ENCODE measurements around the gene MAL. TPM values are rescaled to one million over a fixed set of nuclear protein-coding genes. Genes with fewer than 3 reads are reported as not detected.
A peak's percentile ranks its signal among the peaks of the same experiment; 100 is the strongest.

The MAL gene
- total and polyA plus RNA-seq, 2 experiments from 2014 or later: 0.24 to 0.31 TPM

GRCh38 chr2:95075440-95076132, 50.1 kb downstream of the MAL start:
- Histone ChIP-seq H3K4me2 (no peak overlapping the region), H3K27me3 (ENCODE audit: insufficient read depth) (peaks cover 23% of the 10 kb centered on the region; the same call in 1 of the 2 replicates), H3K4me1 (ENCODE audit: insufficient read depth) (peaks cover 16% of the 10 kb centered on the region; the same call in 1 of the 2 replicates), H3K27ac (ENCODE audit: low read depth) (no peak overlapping the region), H3K79me2 (replicated peaks; ENCODE audit: insufficient read depth) (no peaks in the 10 kb centered on the region), H4K20me1 (replicated peaks; ENCODE audit: insufficient read depth) (no peaks in the 10 kb centered on the region), H3F3A (replicated peaks; ENCODE audit: low read depth) (no peaks in the 10 kb centered on the region), H2AFZ (peak overlapping the region; percentile 95), H3K9me2 (ENCODE audit: insufficient read depth) (no peaks in the 10 kb centered on the region), H3K36me3 (ENCODE audit: insufficient read depth) (no peaks in the 10 kb centered on the region), H3K4me3 (no peak overlapping the region)
- Mint-ChIP-seq H3K36me3 (ENCODE audit: low read depth) (no peaks in the 10 kb centered on the region), H3K4me1 (peaks cover 23% of the 10 kb centered on the region), H3K9me3 (no peaks in the 10 kb centered on the region; the same call in 2 of the 3 replicates), H3K4me3 (peak overlapping the region; percentile 71), H3K27me3 (ENCODE audit: insufficient read depth, low read depth, poor library complexity) (peaks cover 14% of the 10 kb centered on the region), H3K27ac (no peak overlapping the region)
- DNase-seq (ENCODE audit: low spot score): no peak
- TF ChIP-seq, protein P1, sequence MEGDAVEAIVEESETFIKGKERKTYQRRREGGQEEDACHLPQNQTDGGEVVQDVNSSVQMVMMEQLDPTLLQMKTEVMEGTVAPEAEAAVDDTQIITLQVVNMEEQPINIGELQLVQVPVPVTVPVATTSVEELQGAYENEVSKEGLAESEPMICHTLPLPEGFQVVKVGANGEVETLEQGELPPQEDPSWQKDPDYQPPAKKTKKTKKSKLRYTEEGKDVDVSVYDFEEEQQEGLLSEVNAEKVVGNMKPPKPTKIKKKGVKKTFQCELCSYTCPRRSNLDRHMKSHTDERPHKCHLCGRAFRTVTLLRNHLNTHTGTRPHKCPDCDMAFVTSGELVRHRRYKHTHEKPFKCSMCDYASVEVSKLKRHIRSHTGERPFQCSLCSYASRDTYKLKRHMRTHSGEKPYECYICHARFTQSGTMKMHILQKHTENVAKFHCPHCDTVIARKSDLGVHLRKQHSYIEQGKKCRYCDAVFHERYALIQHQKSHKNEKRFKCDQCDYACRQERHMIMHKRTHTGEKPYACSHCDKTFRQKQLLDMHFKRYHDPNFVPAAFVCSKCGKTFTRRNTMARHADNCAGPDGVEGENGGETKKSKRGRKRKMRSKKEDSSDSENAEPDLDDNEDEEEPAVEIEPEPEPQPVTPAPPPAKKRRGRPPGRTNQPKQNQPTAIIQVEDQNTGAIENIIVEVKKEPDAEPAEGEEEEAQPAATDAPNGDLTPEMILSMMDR (conservative IDR thresholded peaks at IDR 0.05; ENCODE audit: low read depth in 2 of 2): no peak
- TF ChIP-seq ETS1 (IDR thresholded peaks at IDR 0.05) (no peak), ZNF331 (CRISPR knock-in tag; IDR thresholded peaks at IDR 0.05; ENCODE audit: low read depth) (no peak), EZH2phosphoT487 (IDR thresholded peaks at IDR 0.05; ENCODE audit: unreplicated experiment) (no peak), POLR2AphosphoS5 (IDR thresholded peaks at IDR 0.05; ENCODE audit: low read depth) (no peak)
- no peak for ATAC-seq

- peak overlapping the region; percentile 71 for H3K4me3 ChIP-seq
- H3K79me2 ChIP-seq (replicated peaks; ENCODE audit: insufficient read depth): no peaks in the 10 kb centered on the region
- TF ChIP-seq, protein P1 (conservative IDR thresholded peaks at IDR 0.05; ENCODE audit: low read depth in 2 of 2): peak; percentile 77 to 82
- no peak for TF ChIP-seq CREB1 (CRISPR knock-in tag; IDR thresholded peaks at IDR 0.05; ENCODE audit: low read depth)
- H4K20me1 ChIP-seq (replicated peaks; ENCODE audit: insufficient read depth): no peaks in the 10 kb centered on the region
- ATAC-seq (peak; percentile 88), DNase-seq (ENCODE audit: low spot score) (peak; percentile 93)
- no peak overlapping the region for H3K27ac ChIP-seq (ENCODE audit: low read depth)
- peaks cover 16% of the 10 kb centered on the region; the same call in 1 of the 2 replicates for H3K4me1 ChIP-seq (ENCODE audit: insufficient read depth)
- Mint-ChIP-seq H3K4me3 (peak overlapping the region; percentile 71), H3K36me3 (ENCODE audit: low read depth) (no peaks in the 10 kb centered on the region), H3K9me3 (no peaks in the 10 kb centered on the region; the same call in 2 of the 3 replicates), H3K4me1 (peaks cover 23% of the 10 kb centered on the region), H3K27ac (no peak overlapping the region), H3K27me3 (ENCODE audit: insufficient read depth, low read depth, poor library complexity) (peaks cover 14% of the 10 kb centered on the region)
- H3K36me3 ChIP-seq (ENCODE audit: insufficient read depth): no peaks in the 10 kb centered on the region
- H3K9me2 ChIP-seq (ENCODE audit: insufficient read depth): no peaks in the 10 kb centered on the region
- H3K4me2 ChIP-seq: peak overlapping the region; percentile 84
- peaks cover 23% of the 10 kb centered on the region; the same call in 1 of the 2 replicates for H3K27me3 ChIP-seq (ENCODE audit: insufficient read depth)
- H2AFZ ChIP-seq: peak overlapping the region; percentile 95
- no peaks in the 10 kb centered on the region for H3F3A ChIP-seq (replicated peaks; ENCODE audit: low read depth)
These were observed 51.4 kb downstream of the MAL start for GRCh38 chr2:95076705-95077529.
